ENCODE data around the gene APOOL. TPM values are rescaled to one million over a fixed set of nuclear protein-coding genes. Genes with fewer than 3 reads are reported as not detected.

APOOL gene
- total and polyA plus RNA-seq, 2 donors (not counting 3 experiments of a cell fraction or from before 2014, with no cell fraction given), result 3.4 to 17.4 TPM

GRCh38 chrX:85004255-85004654, 578 bp downstream of the APOOL start:
- Histone ChIP-seq H3K9me3 (replicated peaks; ENCODE audit: control insufficient read depth, insufficient read depth, low read length) (no peaks in the 10 kb centered on the region), H3K36me3 (ENCODE audit: control insufficient read depth in 2 of 2, extremely low read depth in 1 of 2, insufficient read depth in 2 of 2, low read length in 2 of 2) (no peaks in the 10 kb centered on the region), H3K79me2 (ENCODE audit: control insufficient read depth, insufficient read depth, low read length) (peaks cover 12% of the 10 kb centered on the region), H3K27me3 (ENCODE audit: control insufficient read depth in 2 of 2, insufficient read depth in 2 of 2, low read length in 2 of 2) (no peaks in the 10 kb centered on the region), H3K27ac (ENCODE audit: insufficient read depth, low read depth, low read length) (peak overlapping the region; percentile 44), H3K9ac (replicated peaks; ENCODE audit: extremely low read depth, insufficient read depth, low read length) (peak overlapping the region; percentile 83), H2AFZ (ENCODE audit: low read depth, low read length) (peak overlapping the region; percentile 78), H3K4me2 (ENCODE audit: insufficient read depth, low read length) (peak overlapping the region; percentile 89), H4K20me1 (replicated peaks; ENCODE audit: control insufficient read depth, extremely low read depth, insufficient read depth, low read length) (no peaks in the 10 kb centered on the region), H3K9me1 (replicated peaks; ENCODE audit: control insufficient read depth, extremely low read depth, insufficient read depth, low read length) (no peaks in the 10 kb centered on the region), H3K4me1 (ENCODE audit: control insufficient read depth, extremely low read depth, insufficient read depth, low read length) (peaks cover 5% of the 10 kb centered on the region), H3K4me3 (replicated peaks in 1 of 3; ENCODE audit: insufficient read depth in 1 of 3, low read depth in 1 of 3, low read length in 3 of 3) (peak overlapping the region; percentile 50 to 91 (median 81))
- intact Hi-C loops (cut with micrococcal nuclease) (no loop called here), dilution Hi-C loops (cut with MboI; ENCODE audit: extremely low pct_ligation_motif_present, low sequenced_read_pairs) (no loop called here)
- ChIA-PET POLR2A (no interaction called here), CTCF (no interaction called here)
- peak; percentile 58 for FAIRE-seq
- DNase-seq (ENCODE audit: low read depth, low spot score), result no peak
- no TSS peak for BruUV-seq (replicated peaks)
- TF ChIP-seq POLR2AphosphoS5 (IDR thresholded peaks at IDR 0.05; ENCODE audit: insufficient read depth, low read depth, low read length) (no peak), GATA2 (IDR thresholded peaks at IDR 0.05; ENCODE audit: insufficient read depth, insufficient read length, low read depth, low read length) (no peak), JUN (IDR thresholded peaks at IDR 0.05; ENCODE audit: borderline replicate concordance, insufficient read depth, insufficient read length, low read depth) (no peak), FOS (IDR thresholded peaks at IDR 0.05; ENCODE audit: borderline replicate concordance, insufficient read depth, low read length) (no peak), POLR2A (IDR thresholded peaks at IDR 0.05; ENCODE audit: low read depth, low read length) (no peak), MYC (IDR thresholded peaks at IDR 0.05; ENCODE audit: low read depth, low read length) (no peak), EZH2 (IDR thresholded peaks at IDR 0.05; ENCODE audit: borderline replicate concordance, low read depth, low read length, severe bottlenecking) (no peak), CTCF (IDR thresholded peaks at IDR 0.05; ENCODE audit: extremely low read depth in 1 of 2, insufficient read depth in 1 of 2, low read depth in 1 of 2, low read length in 2 of 2) (no peak), MAX (IDR thresholded peaks at IDR 0.05; ENCODE audit: insufficient read depth, insufficient read length) (no peak)

All from endothelial cell of umbilical vein (primary cell).